Muscle of back (tissue), 13 donors: Measurements from ENCODE around the gene AMELY. TPM values are rescaled to one million over a fixed set of nuclear protein-coding genes. Genes with fewer than 3 reads are reported as not detected.
A peak's percentile ranks its signal among the peaks of the same experiment; 100 is the strongest.
"Not testable (repeated sequence)": the region's sequence is repeated elsewhere in the genome, so short reads cannot be mapped to it uniquely, and the experiment has no call there.

Experiments
- DNase-seq, 3 donors: peaks; one replicate each; pipeline versions ENCODE4 v3.0.0 to v3.0.0-alpha.2; 2013
- long read RNA-seq, 9 donors: transcript quantifications; one replicate each; lab custom pipeline, GENCODE V29; 2026
- polyA plus RNA-seq, 10 donors: library from polyadenylated mRNA; unstranded; fragments of 120-200 nt; gene quantifications; one replicate each; pipeline ENCODE4 v1.2.1, GENCODE V29; 2013; ENCODE audit not compliant: insufficient read length in 10 of 10

AMELY gene, protein sequence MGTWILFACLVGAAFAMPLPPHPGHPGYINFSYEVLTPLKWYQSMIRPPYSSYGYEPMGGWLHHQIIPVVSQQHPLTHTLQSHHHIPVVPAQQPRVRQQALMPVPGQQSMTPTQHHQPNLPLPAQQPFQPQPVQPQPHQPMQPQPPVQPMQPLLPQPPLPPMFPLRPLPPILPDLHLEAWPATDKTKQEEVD
- not detected for polyA plus RNA-seq
- long read RNA-seq, donor 1 = 0 reads
- long read RNA-seq, donor 2 = 0 reads
- long read RNA-seq, donor 3 = 0 reads
- long read RNA-seq, donor 4 = 0 reads
- long read RNA-seq, donor 5 = 0 reads
- long read RNA-seq, donor 6 = 0 reads
- long read RNA-seq, donor 7 = 0 reads
- long read RNA-seq, donor 8 = 0 reads
- long read RNA-seq, donor 9 = 0 reads

DNA sequence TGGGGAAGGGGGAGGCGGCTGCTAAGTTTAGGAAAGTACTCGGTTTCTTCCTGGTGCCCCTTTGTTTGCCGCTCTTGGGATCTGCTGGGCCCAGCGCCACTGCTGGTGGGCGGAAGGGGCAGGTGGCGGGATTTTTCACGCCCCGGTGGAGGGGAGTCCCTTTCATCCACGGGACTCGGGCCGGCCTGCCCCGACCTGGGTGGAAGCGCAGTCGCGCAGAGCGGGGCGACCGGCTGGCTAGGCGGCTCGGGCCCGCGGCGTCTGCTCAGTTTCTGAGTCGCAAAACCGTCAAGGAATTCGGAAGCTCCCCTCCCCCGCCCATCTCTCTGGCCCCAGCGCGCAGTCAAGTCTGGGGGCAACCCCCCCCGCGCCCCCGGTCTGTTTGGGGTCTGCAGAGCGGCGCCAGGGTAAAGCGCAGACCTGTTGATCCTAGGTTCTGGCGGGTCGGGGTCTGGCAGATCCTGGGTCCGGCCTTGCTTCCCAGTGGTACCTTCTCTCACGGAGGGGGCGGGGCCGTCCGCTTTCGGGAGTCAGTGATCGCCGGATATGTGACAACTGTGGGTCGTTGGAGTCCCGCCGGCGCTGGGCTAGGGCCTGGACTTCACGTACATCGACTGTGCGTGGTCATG is at the start of gene AMELY:
Gene AMELY (minus strand): TSS at position 500 of the 629 bp plus-strand sequence. CDS start 39,144 bp downstream, outside the sequence.
- peak in 1 of 3 donors; percentile 38 for DNase-seq

- no peak for DNase-seq
Observed at GRCh38 chrY:6949947-6950346, 38.4 kb upstream of the AMELY start.

- no peak for DNase-seq
Observed at GRCh38 chrY:6948378-6948777, 36.8 kb upstream of the AMELY start.

GRCh38 chrY:6947695-6948094 is 36.1 kb upstream of the AMELY start:
- no peak for DNase-seq

- no peak for DNase-seq
Observed at GRCh38 chrY:6935497-6935896, 23.9 kb upstream of the AMELY start.

DNA sequence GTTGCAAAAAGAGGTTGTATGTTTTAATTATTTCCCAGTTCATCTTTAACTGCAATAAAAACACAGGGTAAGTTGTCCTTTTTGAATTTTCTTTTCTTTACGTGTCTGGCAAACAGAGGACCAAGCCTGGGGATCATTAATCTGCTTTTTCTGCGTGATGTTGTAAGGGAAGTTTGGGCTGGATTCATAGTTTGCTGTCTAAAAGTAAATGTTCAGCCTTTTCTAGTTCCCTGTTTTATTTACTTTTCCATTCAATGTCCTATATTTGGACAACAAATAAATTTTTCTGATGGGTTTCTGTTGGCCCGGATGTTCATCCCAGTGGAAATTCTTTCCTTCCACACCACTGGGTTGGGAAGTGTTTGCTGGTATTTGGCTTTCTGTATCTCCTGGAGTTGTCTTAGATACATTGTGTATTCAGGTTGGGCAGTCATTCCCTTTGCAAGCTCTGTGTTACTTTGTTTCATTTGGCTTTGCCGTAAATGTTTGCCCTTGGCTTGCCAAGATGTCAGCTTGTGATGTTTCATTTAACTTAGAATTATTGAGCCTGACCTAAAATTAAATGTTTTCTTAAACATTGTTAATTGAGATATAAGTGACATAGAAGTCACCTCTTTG is 20.3 kb upstream of the AMELY start:
- DNase-seq = no peak

DNA sequence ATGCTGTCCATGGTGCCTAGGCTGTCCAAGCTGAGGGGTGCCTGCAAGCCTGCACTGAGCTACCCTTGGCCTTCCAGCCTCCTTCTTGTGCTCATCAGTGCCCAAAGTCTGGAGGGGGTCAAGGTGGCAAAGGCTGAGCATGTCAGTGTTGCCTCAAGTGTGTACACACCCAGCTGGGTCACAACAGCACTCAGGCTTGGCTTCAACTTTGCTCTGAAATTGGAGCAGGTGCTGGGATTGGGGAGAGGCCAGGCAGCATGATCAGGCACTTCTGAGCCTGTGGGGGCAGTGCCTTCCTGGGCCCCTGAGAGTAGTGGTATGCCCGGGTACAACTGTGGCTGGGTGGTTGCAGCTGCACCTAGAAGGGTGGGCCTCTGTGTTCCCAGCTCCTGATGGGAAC is 17.7 kb upstream of the AMELY start:
- no peak for DNase-seq

DNA sequence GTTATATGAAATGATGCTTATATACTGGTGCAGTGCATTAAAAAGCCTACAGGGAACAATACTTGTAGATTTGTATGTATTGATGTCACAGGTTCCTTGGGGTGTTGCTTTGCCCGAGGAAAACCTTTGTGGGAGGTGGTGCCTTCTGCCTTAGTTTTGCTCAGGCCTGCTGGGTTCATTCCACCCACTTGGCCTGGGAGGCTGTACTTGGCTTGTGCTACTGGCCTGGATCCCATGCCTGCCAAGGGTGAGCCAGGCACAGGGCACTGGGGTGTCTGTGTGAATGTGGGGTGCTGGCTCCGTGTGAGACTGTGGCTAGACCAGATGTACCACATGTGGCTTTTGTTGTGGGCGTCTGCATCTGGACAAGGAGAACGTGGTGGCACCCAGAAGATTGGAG is 16.7 kb upstream of the AMELY start:
- DNase-seq = no peak

- DNase-seq = no peak
Observed at GRCh38 chrY:6921061-6921460, 9.5 kb upstream of the AMELY start.

DNA sequence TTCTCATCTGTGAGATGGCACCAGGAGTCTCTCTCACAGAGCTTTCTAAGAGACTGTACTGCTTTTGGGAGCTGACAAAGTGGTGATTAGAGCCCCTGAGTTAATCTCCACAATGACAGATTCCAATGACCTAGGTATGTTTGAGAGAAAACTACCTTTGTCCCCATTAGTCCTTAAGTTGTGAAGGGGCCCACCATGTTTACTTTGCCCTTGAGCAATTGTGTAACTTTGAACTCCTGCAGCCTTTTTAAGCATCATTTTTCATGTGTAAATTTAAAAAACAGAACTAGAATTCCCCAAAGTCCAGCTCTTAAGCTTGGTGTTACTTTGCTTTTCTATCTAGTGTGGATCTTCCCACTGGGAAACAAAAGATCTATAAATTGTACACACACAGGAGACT is 1.8 kb upstream of the AMELY start:
- no peak for DNase-seq

GRCh38 chrY:6910372-6911252 is 940 bp downstream of the AMELY start, which contains the start of gene TBL1Y:
Gene TBL1Y, plus strand, starts transcription at chrY:6910697. Its CDS starts 114,388 bp downstream, at chrY:7025085.
- DNase-seq = peak in 1 of 3 donors; percentile 43

- DNase-seq = peak in 1 of 3 donors; percentile 8
Observed at GRCh38 chrY:6909856-6910255, 1.7 kb downstream of the AMELY start.

DNA sequence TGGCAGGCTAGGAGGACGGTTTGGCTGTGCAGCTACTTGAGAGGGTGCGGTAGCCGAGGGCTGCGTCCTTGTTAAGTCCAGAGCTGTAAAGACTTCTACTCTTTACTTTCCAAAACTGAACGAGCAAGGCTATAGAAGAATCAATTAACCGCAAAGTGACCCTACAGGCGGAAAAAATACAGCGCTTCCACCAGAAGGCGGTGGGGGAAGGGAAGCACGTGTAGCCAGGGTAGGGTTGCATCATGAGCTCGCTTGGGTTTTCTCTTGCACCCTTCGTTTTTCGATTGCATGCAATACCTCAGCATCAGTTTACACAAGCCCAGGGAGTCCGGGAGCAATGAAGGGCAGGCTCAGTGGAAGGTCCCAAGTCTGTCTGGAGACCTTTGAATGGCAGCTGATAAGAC is 2.4 kb downstream of the AMELY start:
- peak in 1 of 3 donors; percentile 53 for DNase-seq

- not testable (repeated sequence) for DNase-seq
Observed at GRCh38 chrY:6908021-6908420, 3.5 kb downstream of the AMELY start.

DNA sequence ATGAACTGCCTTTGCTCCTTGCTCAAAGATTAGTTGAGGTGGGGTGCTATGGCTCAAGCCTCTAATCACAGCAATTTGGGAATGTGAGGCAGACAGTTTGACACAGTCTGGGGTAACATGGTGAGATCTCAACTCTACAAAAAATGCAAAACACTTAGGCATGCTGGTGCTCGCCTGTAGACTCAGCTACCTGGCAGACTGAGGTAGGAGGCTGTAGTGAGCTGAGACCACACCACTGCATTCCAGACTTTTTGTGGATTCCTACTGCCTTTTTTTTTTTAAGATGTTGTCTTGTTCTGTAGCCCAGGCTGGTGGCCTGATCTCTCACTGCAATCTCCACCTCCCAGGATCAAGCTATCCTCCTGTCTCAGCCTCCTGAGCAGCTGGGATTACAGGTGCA is 4.0 kb downstream of the AMELY start:
- DNase-seq = no peak

- not testable (repeated sequence) for DNase-seq
Observed at GRCh38 chrY:6902116-6902515, 9.4 kb downstream of the AMELY start.

GRCh38 chrY:6895236-6895635 is 16.3 kb downstream of the AMELY start:
- no peak for DNase-seq

DNA sequence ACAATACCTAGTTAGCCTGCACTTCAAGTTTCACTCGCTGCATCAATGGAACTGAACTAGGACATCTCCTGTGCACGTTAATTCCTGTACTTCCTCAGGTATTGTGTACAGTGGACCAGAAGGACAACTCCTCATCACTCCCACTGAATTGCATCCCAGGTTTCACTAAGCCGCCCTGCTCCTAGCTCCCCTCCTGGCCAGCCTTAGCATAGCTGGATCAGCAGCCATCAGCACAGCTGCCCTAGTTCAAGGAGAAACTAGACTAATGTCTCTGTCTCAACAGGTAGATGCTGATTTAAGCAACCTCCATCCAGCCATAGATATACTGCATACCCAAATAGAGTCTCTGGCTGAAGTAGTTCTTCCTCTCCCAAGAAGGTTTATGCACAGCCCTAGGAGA is 17.1 kb downstream of the AMELY start:
- DNase-seq = no peak

GRCh38 chrY:6849384-6849783 is 62.2 kb downstream of the AMELY start:
- DNase-seq = peak in 1 of 3 donors; percentile 6

- DNase-seq = not testable (repeated sequence)
Observed at GRCh38 chrY:6842650-6843049, 68.9 kb downstream of the AMELY start.
